Activated B cell treated with CpG ODN at 0.5 μM for 24 hours (primary cell): Measurements from ENCODE around the gene CAMKMT. TPM values are rescaled to one million over a fixed set of nuclear protein-coding genes. Genes with fewer than 3 reads are reported as not detected.

Source experiments
- ATAC-seq: fragments of 200-7000 bp; cut with Tn5 transposase; one replicate; pipeline ENCODE4 v1.10.0; 2021; ENCODE audit warnings: low read depth, mild to moderate bottlenecking, moderate library complexity
- CTCF ChIA-PET: fragments of 350-600 bp; sonication (Branson Sonifier 250); formaldehyde crosslinking; loops from one replicate; lab custom pipeline; 2021; ENCODE audit warnings: antibody characterized with exemption; lab: Charles Lee
- POLR2A ChIA-PET: fragments of 350-600 bp; sonication (Branson Sonifier 250); formaldehyde crosslinking; loops from one replicate; lab custom pipeline; 2021; ENCODE audit warnings: antibody characterized with exemption; lab: Charles Lee
- DNase-seq: peaks from one replicate; pipeline ENCODE4 v3.0.0; 2022
- H3K27ac Mint-ChIP-seq: one replicate; pipeline ENCODE4 v1.8.0; 2020; ENCODE audit warnings: mixed read lengths
- H3K27me3 Mint-ChIP-seq: one replicate; pipeline ENCODE4 v1.8.0; 2021; ENCODE audit warnings: mixed read lengths
- H3K36me3 Mint-ChIP-seq: one replicate; pipeline ENCODE4 v1.8.0; 2021; ENCODE audit warnings: low read depth, mixed read lengths
- H3K4me1 Mint-ChIP-seq: one replicate; pipeline ENCODE4 v1.8.0; 2021; ENCODE audit warnings: mixed read lengths
- H3K4me3 Mint-ChIP-seq: one replicate; pipeline ENCODE4 v1.8.0; 2020; ENCODE audit warnings: mild to moderate bottlenecking, mixed read lengths
- H3K9me3 Mint-ChIP-seq: one replicate; pipeline ENCODE4 v1.8.0; 2020; ENCODE audit warnings: mixed read lengths
- CTCF ChIP-seq: fragments of 200-600 bp; IDR thresholded peaks from one replicate; pipeline ENCODE4 v1.8.0; 2022; ENCODE audit warnings: antibody characterized with exemption, mild to moderate bottlenecking
- intact Hi-C: fragments of 100-400 bp; cut with micrococcal nuclease; formaldehyde crosslinking; loops from one replicate; pipeline ENCODE4 v1.15.1; 2024
- total RNA-seq: library from RNA; stranded (reverse); gene quantifications from 2 replicates; pipeline ENCODE4 v1.2.3, GENCODE V29; 2022

CAMKMT gene
- total RNA-seq, 1 donor from 2014 or later, result 21.2 TPM

GRCh38 chr2:44707945-44708660 is 346.4 kb downstream of the CAMKMT start:
- Mint-ChIP-seq H3K9me3 (no peaks in the 10 kb centered on the region), H3K4me3 (peak overlapping the region; percentile 83), H3K27me3 (no peaks in the 10 kb centered on the region), H3K27ac (peak overlapping the region; percentile 93), H3K4me1 (peaks cover 60% of the 10 kb centered on the region), H3K36me3 (peaks cover 2% of the 10 kb centered on the region)
- ATAC-seq, result peak; percentile 84
- intact Hi-C loops, result loop anchor here (2.0 kb wide), 1 partner anchor 71 kb away; no protein-coding TSS in a partner anchor
- TF ChIP-seq CTCF, result no peak
- ChIA-PET POLR2A (interaction anchor here (1.3 to 2.0 kb wide), 2 partner anchors 71 to 347 kb away, joined by 5 read pairs; partner anchors contain the start of genes CAMKMT and PREPL), CTCF (interaction anchor here (0.8 to 1.1 kb wide), 2 partner anchors 97 to 247 kb away, joined by 3 to 4 read pairs; no protein-coding TSS in a partner anchor)
- DNase-seq, result no peak

GRCh38 chr2:44708661-44709000 is 346.9 kb downstream of the CAMKMT start:
- DNase-seq (no peak), ATAC-seq (no peak)
- Mint-ChIP-seq H3K36me3 (peaks cover 2% of the 10 kb centered on the region), H3K9me3 (no peaks in the 10 kb centered on the region), H3K27me3 (no peaks in the 10 kb centered on the region), H3K4me3 (peak overlapping the region; percentile 83), H3K4me1 (peaks cover 65% of the 10 kb centered on the region), H3K27ac (peak overlapping the region; percentile 93)
- POLR2A ChIA-PET, result interaction anchor here (1.3 to 2.0 kb wide), 2 partner anchors 70 to 347 kb away, joined by 5 read pairs; partner anchors contain the start of genes CAMKMT and PREPL
- CTCF ChIA-PET, result interaction anchor here (0.6 to 1.1 kb wide), 2 partner anchors 229 to 246 kb away, joined by 3 to 4 read pairs; no protein-coding TSS in a partner anchor
- intact Hi-C loops, result loop anchor here (2.0 kb wide), 1 partner anchor 70 kb away; no protein-coding TSS in a partner anchor
- no peak for TF ChIP-seq CTCF

- intact Hi-C loops, result loop anchor here (1.0 to 10.0 kb wide), 4 partner anchors 65 to 716 kb away; partner anchors contain the start of genes LRPPRC, PPM1B and SIX3
- ChIA-PET CTCF (no interaction called here), POLR2A (interaction anchor here (0.7 kb wide), 1 partner anchor 974 kb away, joined by 4 read pairs; no protein-coding TSS in a partner anchor)
- ATAC-seq (peak; percentile 78), DNase-seq (peak; percentile 27)
- TF ChIP-seq CTCF, result no peak
- no peaks in the 10 kb centered on the region for H3K36me3 Mint-ChIP-seq
- peak overlapping the region; percentile 85 for H3K27ac Mint-ChIP-seq
- H3K4me3 Mint-ChIP-seq, result peak overlapping the region; percentile 57
- peaks cover 68% of the 10 kb centered on the region for H3K4me1 Mint-ChIP-seq
- H3K27me3 Mint-ChIP-seq, result no peaks in the 10 kb centered on the region
- H3K9me3 Mint-ChIP-seq, result no peaks in the 10 kb centered on the region
Observed at GRCh38 chr2:44713170-44713569, 351.4 kb downstream of the CAMKMT start.

- CTCF ChIA-PET, result interaction anchor here (0.7 to 1.4 kb wide), 2 partner anchors 68 to 236 kb away, joined by 3 to 6 read pairs; no protein-coding TSS in a partner anchor
Observed at GRCh38 chr2:44715671-44716081, 353.9 kb downstream of the CAMKMT start.

More at GRCh38 chr2:44715671-44716081, 353.9 kb downstream of the CAMKMT start:
- Mint-ChIP-seq H3K27me3 (no peaks in the 10 kb centered on the region), H3K27ac (peak overlapping the region; percentile 46), H3K9me3 (no peaks in the 10 kb centered on the region), H3K36me3 (no peaks in the 10 kb centered on the region), H3K4me1 (peaks cover 47% of the 10 kb centered on the region), H3K4me3 (no peak overlapping the region)
- POLR2A ChIA-PET, result no interaction called here
- ATAC-seq, result no peak
- intact Hi-C loops, result loop anchor here (1.0 to 10.0 kb wide), 2 partner anchors 236 to 551 kb away; partner anchors contain the start of gene PPM1B
- DNase-seq, result no peak
- TF ChIP-seq CTCF, result no peak
